Adrenal gland (tissue), 5 donors: ENCODE results near the gene MLLT1.

Experiments
- CTCF ChIP-seq, 6 experiments: fragments of 450-650 bp in 4 of 6; fragments of 200-600 bp in 2 of 6; sonication (generic) in 1 of 6; IDR thresholded peaks; 1 replicate in 5 of 6; 2 replicates in 1 of 6; pipeline versions ENCODE4 v1.5.1 to v1.8.0; 2016 to 2021; ENCODE audit warnings: antibody characterized with exemption in 6 of 6, mild to moderate bottlenecking in 2 of 6, moderate library complexity in 1 of 6
- POLR2A ChIP-seq, 2 donors: fragments of 450-650 bp; IDR thresholded peaks; one replicate each; pipeline ENCODE4 v1.6.1; 2017; ENCODE audit warnings: antibody characterized with exemption in 2 of 2, mild to moderate bottlenecking in 2 of 2, moderate library complexity in 1 of 2
- donor health status: DM: no; HTN: no; CAD: no.

GRCh38 chr19:6275170-6275744 lies 4.5 kb downstream of the MLLT1 start:
- TF ChIP-seq CTCF (IDR thresholded peaks at IDR 0.05): no peak
- TF ChIP-seq POLR2A (IDR thresholded peaks at IDR 0.05): no peak
